Right forelimb (tissue), 1 donor: ENCODE data around the gene CFAP92.
"Not testable (repeated sequence)": the region's sequence is repeated elsewhere in the genome, so short reads cannot be mapped to it uniquely, and the experiment has no call there.

ENCODE experiments used
- DNase-seq: peaks from one replicate; pipeline ENCODE4 v3.0.0-alpha.2; 2018

Gene CFAP92

DNA sequence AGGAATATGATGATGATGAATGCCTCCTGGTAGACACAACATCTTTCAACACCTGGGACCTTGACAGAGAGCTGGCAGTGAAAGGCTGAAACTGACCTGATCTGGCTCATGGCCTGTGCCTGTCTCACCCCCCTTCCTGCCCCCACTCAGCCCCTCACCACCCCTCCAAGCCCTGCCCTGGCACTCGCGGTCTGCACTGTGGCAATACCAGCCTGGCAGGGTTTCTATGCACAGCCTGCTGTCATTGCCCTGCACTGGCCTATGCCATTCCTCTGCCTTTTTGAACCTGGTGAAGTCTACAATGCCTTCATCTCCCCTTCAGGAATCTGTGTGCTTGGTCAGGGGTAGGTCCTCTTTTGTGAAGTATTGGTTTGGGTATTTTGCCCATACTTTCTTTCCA lies 58.0 kb downstream of the CFAP92 start:
- no peak for DNase-seq

DNA sequence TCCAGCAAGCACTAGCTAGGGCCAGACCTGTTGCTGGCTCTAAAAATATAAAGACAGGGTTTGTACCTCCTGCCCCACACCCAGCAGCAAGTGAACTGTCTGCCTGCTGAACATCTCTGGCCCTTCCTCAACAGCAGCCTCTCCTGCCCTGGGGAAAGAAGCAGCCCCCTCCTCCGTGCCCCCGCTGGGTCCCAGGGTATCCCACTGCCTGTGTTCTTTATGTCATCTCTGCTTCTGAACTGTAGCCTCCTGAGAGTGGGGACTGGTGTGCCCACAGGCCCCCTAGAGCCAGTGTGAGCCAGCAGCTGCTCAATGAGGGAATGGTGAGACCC lies 60.0 kb downstream of the CFAP92 start:
- DNase-seq, result no peak

DNA sequence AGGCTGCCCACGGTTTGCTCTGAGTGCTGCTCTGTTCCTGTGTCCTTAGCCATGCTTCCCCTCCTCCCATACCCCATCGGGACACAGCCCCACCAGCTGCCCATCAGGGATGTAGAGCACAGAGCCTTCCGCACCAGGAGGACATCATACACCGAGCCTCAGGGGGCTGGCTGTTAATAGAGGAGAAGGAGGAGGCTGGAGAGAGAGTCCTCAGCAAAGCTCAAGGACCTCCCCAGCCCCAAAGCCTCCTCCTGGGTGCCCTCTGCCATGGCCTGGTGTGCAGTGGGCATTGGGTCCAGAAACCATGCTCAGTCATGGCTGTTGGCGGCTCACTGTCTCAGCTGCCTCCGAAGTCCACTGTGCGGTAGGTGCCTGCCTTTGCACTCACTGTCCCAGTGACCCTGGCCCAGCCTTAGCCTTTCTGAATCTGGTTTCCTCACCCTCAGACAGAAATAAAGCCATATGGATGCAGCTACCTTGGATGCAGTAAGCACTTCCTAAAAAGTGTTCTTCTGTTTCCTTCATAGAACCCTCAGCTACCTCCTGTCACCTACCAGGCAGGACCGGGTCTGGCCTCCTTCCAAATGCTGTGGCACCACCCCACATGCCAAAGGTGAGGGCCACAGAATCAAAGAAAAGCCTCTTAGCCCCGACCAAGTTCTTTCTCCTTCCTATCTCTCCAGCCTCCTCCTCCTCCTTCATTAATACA lies 60.5 kb downstream of the CFAP92 start:
- DNase-seq, result no peak

DNA sequence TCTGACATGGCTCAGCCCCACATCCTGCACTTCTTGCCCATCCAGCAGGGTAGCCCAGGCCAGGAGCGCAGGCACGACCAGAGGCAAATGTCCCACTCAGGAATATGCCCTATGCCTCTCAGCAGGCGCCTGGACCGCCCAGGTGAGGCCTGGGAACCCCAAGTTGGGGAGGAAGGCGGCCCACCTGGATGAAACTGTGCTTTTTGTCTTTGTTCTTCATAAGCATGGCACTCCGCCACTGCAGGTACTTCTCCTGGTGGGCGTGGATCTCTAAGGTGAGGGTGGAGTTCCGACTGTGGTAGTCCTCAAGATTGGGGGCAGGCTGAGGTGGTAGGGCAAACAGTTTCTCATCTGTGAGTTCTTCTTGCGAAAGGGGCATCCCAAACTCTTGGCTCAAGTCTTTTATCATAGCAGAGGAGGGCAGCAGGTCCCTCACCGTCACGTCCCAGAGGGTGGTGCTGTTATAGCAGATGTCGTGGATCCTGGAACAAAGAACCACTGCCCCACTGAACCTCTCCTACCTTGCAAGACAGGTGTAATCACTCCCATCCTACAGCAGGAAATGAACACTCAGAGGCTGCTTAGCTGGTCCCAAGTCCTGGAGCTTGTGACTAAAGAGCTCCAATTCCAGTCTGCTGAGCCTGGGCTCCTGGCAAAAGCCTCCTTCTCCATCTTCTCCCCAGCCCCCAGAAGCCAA lies 61.2 kb downstream of the CFAP92 start:
- DNase-seq, result no peak

DNA sequence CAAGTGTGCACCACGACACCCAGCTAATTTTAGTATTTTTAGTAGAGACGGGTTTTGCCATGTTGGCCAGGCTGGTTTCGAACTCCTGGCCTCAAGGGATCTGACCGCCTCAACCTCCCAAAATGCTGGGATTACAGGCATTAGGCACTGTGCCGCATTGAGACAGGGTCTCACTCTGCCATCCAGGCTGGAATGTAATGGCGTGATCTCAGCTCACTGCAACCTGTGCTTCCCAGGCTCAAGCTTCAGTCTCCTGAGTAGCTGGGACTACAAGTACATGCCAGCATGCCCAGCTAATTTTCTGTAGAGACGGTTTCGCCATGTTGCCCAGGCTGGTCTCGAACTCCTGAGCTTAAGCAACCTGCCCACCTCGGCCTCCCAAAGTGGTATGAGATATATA lies 62.8 kb downstream of the CFAP92 start:
- DNase-seq, result no peak

DNA sequence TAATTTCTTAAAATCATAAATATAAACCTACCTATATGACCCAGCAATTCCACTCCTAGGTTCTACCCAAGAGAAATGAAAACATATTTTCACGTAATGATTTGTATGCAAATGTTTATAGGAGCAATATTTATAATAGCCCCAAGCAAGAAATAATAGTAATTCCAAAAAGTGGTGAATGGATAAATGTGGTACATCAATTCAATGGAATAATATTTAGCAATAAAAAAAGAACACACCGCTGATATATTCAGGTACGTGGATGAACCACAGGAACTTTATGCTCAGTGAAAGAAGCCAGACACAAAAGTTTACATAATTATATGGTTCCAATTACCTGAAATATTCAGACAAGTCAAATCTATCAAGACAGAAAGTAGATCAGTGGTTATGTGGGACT lies 64.5 kb downstream of the CFAP92 start:
- no peak for DNase-seq

DNA sequence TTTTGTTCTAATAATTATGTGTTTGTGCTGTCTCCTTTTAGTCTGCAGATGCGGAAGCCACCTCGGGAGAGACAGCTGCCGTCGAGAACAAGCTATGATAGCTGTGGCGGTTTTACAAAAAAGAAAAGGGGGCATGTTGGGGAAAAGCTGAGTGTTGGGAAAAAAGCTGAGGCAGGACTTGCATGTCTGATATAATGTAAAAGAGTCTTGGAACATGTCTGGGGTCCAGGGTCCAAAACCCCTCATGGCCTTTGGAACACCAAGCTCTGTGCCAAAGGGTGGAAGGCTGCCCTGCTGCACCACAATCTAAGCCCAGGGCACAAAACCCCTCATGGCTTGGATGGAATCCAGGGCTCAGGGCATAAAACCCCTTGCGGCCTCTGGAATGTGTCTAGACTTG lies 69.9 kb downstream of the CFAP92 start:
- not testable (repeated sequence) for DNase-seq

DNA sequence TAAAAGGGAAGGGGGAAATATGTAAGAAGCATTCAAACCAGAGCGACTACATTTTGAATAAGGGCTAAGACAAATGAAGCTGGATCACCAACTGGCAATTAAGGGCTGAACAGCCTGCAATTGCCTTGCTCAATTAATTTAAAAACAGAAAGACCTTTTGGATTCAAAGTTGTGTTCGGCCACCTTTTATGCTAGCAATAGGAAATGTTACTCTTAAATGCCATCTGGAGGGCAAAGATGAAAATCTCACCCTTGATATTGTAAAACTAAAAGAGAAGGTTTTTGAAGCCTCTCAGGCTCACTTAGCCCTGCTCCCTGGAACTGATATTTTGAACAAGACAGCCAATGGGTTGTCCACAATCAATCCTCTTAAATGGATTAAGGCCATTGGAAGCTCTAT lies 70.3 kb downstream of the CFAP92 start:
- no peak for DNase-seq

DNA sequence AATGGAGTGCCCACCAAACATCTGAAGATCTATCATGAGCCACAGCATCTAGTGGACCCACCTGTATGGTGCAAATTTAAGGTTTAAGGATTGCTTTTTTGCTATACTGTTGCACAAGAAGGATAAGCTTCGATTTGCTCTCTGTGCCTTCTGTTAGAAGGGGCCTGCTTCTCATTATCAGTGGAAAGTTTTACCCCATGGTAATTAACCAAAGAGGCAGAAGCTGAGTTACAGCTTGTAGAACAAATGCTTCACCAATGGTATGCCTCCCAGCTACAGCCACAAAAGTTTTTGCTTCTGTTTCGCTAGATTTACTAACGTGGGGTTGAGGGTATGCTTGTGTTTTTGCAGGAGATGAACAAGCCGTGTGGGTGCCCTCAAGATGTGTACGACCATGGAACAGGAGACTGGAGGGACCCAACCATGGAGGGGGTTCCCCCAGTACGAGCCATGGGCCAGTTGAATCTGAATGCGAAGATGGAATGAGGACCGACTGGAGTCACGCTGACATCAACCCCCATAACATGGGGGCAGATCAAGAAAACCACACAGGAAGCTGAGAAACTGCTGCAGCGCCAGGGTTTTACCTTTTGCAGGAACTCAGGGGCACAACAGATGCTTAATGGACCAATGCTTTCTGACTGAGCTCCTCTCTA lies 70.9 kb downstream of the CFAP92 start:
- no peak for DNase-seq

DNA sequence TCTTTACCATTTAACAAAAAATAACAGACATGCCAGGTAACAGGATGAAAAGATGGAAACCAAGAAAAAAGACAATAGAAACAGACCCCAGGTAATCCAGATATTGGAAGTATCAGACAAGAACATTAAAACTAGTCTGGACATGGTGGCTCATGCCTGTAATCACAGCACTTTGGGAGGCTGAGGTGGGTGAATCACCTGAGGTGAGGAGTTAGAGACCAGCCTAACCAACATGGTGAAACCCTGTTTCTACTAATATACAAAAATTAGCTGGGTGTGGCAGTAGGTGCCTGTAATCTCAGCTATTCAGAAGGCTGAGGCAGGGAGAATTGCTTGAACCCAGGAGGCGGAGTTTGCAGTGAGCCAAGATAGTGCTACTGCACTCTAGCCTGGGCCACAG lies 73.9 kb downstream of the CFAP92 start:
- no peak for DNase-seq

DNA sequence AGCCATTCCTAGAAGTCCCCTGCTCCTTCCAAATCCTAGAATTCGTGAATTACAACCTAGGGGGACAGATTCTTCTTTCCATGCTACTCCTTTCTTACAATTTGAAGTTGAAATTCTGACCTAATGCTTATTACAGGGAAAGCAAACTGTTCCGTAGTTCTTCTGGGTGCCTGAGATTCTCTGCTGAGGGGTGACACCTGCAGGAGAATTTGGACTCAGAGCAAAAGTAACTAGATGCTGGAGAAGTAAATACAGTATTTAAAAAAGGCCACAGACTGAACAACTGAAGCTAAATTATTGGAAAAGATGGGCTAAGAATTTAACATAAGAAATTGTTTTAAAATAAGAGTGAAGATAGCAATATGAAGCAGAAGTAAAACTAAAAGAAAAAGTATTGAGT lies 76.6 kb downstream of the CFAP92 start:
- DNase-seq, result no peak

DNA sequence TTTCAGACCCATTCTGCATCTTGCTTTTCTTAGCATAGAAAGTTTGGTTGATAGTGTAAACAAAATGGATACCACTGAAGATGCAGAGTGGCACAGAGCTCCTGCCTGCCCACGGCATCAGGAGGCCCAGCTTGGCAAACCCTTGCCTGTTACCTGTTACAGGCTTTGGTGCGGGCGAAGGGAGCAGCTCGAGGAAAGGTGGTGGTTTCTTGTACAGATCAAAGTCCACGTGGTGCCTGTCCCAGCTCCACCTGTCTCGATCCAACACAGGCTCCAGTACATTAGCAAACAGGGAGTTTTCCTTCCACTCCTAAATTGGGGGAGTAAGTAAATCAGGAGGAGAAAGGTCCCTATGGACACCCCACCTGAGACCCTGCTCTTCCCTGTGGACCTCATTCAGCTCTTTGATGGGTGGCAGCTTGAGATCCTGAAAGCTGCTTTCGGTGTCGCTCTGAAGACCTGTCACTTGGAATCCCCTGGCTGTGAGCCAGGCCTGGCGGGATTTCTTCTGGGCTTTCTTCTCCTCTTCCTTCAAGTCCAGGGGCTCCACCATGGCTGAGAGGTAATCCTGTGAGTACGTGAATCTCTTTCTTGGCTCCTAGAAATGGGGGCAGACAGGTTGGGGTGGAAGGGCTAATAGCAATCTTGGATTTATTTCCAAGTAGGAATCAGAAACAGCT lies 78.8 kb downstream of the CFAP92 start:
- DNase-seq, result no peak

DNA sequence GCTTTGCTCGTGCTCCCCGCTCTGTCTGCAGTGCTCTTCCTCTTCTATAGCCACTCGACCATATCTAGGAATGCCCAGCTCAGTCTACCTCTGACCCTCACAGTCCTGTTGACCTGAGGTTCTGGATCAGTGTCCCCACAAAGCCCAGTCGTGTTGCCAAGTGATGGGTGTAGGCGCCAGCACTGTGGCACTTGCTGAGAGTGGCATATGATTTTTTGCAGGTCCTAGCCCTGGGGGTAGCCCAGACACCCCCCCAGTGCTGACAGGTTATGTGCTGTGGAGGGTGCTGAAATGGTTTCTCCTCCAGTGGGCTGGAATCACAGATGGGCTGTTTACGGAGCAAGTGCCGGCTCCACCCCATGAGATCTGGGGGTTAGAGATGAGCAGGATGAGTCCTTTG lies 82.0 kb downstream of the CFAP92 start:
- no peak for DNase-seq

DNA sequence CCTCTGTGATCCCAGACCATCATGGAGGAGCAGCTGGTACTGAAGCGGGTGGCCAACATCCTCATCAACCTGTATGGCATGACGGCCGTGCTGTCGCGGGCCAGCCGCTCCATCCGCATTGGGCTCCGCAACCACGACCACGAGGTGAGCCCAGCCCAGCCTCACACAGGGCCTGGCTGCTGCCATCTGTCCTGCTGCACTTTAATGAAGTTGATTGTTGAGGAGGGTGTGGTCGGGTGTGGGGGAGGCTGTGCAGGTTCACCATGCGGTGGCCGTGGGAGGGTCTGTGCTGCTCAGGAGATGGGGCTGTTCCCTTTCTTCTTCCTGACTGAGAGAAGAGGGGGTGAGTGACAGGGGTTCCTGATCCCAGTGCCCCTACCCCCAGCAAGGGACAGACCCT lies 83.9 kb downstream of the CFAP92 start:
- no peak for DNase-seq

DNA sequence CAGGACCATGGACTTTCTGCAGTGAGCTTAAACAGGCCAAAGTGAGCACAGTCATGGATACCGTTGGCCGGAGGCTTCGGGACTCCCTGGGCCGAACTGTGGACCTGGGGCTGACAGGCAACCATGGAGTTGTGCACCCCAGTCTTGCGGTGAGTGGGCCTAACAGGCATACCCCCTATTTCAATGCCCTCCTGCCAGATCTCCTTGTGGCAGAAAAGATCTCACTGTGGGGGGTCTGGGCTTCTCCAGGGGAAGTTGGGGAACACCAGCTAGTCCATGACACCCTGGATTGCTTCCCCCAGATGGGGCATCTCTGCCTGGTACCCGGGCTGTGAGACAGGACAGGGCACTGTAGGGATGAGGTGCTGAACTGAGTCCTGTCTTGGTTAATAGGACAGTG lies 84.9 kb downstream of the CFAP92 start:
- no peak for DNase-seq

DNA sequence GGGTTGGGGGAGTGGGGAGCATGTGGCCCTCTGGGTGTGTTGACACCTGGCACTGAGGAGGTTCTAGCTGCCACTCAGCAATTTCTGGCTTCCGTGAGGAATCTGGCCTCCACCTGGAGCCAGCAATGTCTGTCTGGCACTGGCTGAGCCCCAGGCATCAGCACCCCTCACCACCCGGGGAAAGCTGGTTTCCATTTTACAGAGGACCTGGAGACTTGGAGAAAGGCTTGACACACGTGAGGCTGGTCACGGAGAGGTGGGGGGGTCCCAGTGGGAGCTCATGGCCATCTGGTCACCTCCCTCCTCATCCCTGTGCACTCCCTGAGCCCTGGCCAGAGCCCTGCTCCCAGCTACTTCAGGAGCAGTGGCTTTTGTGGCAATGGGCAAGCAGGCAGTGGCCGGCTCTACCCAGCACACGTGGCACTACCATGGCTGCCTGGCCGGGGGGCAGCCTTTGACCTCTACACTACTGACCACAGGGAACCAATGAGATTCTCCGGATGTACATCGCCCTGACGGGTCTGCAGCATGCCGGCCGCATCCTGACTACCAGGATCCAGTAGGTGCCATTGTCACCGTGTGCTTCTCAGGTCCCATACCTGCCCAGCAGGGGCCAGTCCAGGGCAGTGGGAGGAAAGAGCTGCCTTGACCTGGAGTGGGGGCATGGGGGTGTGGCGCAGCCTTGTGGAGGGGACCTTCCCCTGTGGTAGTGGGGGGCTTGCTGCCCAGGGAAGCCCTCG lies 86.0 kb downstream of the CFAP92 start:
- no peak for DNase-seq

DNA sequence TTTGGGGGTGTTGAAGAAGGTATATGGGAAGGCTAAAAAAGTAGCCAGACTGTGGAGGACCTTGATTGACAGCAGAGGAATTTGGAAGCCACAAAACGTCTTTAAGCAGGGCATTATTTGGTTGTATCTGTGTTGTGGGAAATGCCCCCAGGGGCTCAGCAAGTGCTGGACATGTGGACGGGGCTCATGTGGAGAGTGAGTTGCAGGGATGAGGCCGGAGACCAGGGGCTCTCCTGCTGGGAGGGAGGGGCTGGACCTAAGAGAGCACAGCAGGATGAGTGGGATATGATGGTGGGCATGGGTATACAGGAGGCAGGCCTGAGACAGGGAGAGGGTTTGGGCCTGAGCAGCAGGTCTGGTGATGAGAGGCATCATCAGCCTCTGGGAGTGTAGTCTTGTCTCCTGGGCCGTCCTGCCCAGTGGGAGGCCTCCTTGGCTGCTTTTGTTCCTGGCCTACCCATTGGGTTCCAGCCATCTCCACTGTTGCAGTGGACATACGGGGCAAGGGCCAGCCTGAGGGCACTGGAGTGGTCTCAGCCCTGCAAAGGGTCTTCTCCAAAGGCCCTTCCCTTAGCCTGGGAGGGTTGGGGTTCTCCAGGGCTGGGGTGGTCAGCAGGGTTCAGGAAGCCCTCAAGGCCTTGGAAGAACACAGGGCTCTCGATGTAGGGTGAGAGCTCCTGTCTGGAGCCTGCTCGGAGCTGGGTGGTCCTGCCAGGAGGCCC lies 86.9 kb downstream of the CFAP92 start:
- no peak for DNase-seq

DNA sequence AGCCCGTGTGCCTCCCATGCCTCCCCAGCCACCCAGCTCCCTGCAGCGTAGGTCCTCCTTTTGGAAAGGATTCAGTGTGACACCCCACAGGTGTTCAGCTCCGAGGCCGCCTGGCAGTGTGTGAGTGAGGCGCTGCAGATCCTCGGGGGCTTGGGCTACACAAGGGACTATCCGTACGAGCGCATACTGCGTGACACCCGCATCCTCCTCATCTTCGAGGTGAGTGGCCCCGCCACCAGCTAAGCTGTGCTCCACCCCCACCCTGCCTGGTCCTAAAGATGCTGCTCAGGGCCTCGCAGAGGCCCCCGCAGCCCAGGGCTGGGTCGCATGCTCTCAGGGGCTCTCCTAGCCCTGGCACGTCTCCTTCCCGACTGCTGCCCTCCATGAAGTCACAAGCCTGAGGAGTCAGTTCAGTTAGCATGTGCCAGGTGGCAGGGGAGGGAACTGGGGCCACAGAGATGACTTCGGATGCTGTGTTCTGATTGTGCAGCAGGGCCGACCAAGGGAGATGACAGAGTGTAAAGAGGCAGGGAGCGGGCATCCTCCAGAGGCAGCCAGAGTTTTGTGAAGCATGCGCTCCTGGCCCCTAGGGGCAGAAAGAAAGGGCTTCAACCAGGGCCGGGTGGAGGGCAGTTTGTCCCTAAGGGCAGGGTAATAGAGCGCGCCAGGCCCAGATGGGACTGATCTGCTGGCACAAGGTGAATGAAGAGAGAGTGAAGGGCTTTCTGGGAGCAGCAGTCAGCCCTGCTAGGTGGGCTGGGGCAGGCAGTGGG lies 87.7 kb downstream of the CFAP92 start:
- no peak for DNase-seq

DNA sequence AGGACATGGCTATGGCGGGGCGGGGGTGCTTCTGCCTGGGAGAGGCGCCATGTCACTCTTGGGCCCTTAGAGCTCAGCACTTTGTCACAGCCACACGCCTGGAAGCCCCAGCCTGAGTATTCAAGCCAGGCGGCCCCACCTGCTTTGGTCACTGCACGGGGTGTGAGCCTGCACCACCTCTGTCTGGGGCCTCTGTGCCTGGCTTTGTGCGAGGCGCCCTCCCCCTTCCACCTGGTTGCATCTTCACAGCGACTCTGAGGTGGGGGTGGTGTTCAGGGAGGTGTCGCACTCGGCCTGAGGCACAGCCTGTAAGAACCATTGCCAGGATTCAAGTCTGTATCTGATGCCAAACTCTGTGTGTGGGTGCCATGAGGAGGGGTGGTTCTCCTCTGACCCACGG lies 90.4 kb downstream of the CFAP92 start:
- no peak for DNase-seq

DNA sequence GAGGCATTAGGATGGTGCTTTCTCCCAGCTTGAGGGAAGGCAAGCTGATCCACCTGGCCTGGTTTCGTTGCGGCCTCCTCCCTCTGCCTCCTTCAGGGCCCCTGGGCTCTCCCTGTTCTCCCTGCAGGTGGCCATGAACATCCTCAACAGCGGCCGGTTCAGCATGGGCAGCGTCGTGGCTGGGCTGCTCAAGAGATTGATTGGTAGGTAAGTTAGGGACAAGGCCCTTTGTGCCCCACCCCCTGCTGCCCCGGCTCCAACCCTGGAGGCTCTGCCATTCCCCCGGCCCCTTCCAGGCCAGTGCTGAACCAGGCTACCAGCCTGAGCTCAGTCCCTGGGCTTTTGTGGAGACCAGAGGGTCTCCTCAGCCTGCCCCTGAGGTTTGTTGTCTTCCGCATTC lies 91.5 kb downstream of the CFAP92 start:
- DNase-seq, result no peak

DNA sequence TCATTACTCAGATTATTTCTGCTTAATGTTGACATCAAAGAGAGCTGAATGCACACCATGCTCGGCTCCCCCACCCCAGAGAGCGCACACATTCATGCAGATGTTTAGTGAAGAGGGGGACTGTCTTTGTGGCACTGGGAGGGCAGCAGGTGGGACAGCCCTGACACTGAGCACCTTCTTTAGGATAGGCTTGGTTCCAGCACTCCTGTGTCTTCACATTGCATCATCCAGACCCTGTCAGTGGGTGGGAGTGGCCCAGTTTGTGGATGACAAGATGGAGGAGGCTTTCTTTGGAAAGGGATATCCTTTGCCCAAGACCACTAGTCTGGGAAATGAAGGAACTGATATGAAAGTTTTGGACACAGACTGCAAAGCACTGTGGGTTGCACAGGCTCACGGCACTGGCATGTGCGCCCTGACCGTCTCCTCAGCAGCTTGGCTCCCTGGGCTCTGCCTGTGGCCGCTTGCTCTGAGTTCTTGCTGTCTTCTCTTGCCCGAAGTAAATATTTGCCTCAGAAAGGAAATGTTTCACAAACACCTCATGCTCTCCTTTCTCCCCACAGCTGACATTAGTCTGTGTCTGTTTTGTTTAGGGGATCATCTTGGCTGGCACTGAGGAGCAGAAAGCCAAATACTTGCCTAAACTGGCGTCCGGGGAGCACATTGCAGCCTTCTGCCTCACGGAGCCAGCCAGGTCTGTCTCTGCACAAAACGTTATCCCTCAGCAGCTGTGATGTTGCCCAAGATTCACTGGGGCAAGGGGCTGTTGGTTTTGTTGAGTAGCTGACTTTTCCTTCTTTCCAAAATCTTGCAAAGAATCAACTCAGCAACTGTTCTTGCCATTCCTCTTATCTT lies 97.8 kb downstream of the CFAP92 start:
- no peak for DNase-seq
